ENCODE data around the gene TRIM65.

GRCh38 chr17:75849724-75850123 lies 47.0 kb downstream of the TRIM65 start:
- no peak for TF ChIP-seq POLR2A (IDR thresholded peaks at IDR 0.05)
- TF ChIP-seq, protein P1, sequence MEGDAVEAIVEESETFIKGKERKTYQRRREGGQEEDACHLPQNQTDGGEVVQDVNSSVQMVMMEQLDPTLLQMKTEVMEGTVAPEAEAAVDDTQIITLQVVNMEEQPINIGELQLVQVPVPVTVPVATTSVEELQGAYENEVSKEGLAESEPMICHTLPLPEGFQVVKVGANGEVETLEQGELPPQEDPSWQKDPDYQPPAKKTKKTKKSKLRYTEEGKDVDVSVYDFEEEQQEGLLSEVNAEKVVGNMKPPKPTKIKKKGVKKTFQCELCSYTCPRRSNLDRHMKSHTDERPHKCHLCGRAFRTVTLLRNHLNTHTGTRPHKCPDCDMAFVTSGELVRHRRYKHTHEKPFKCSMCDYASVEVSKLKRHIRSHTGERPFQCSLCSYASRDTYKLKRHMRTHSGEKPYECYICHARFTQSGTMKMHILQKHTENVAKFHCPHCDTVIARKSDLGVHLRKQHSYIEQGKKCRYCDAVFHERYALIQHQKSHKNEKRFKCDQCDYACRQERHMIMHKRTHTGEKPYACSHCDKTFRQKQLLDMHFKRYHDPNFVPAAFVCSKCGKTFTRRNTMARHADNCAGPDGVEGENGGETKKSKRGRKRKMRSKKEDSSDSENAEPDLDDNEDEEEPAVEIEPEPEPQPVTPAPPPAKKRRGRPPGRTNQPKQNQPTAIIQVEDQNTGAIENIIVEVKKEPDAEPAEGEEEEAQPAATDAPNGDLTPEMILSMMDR (IDR thresholded peaks at IDR 0.05 in 4 of 5, conservative IDR thresholded peaks at IDR 0.05 in 1 of 5), result no peak
